Non-pigmented ciliary epithelial cell (primary cell): ENCODE data around the gene MAP3K12.
"Not testable (repeated sequence)": the region's sequence is repeated elsewhere in the genome, so short reads cannot be mapped to it uniquely, and the experiment has no call there.

ENCODE experiments used
- DNase-seq: peaks from one replicate; pipeline ENCODE4 v3.0.0-alpha.2; 2010; ENCODE audit warnings: low read depth

Gene MAP3K12

GRCh38 chr12:53441040-53441833 lies 58.0 kb downstream of the MAP3K12 start, which contains the start of gene PRR13:
Gene PRR13 (plus strand): TSS chr12:53441734. CDS start chr12:53442715, 981 bp downstream.
- DNase-seq, result peak; percentile 99

- not testable (repeated sequence) for DNase-seq
Measured at GRCh38 chr12:53439582-53439981, 59.7 kb downstream of the MAP3K12 start.

- DNase-seq, result not testable (repeated sequence)
Measured at GRCh38 chr12:53435326-53435725, 63.9 kb downstream of the MAP3K12 start.

GRCh38 chr12:53431187-53431586 lies 68.1 kb downstream of the MAP3K12 start:
- no peak for DNase-seq

GRCh38 chr12:53430116-53430515 lies 69.1 kb downstream of the MAP3K12 start:
- no peak for DNase-seq
